Adrenal gland (tissue), 12 donors: ENCODE results near the gene SLC26A1. TPM values are rescaled to one million over a fixed set of nuclear protein-coding genes. Genes with fewer than 3 reads are reported as not detected.
"Not testable (repeated sequence)": the region's sequence is repeated elsewhere in the genome, so short reads cannot be mapped to it uniquely, and the experiment has no call there.

Source experiments
- DNase-seq, 7 donors: peaks; one replicate each; pipeline ENCODE4 v3.0.0-alpha.2; 2019 to 2020
- H3K27ac ChIP-seq, 5 donors: fragments of 200-600 bp; sonication (generic) in 4 of 5; 1 replicate in 3 of 5; 2 replicates in 2 of 5; pipeline versions ENCODE4 v1.5.1 to v1.8.0; 2016 to 2020; ENCODE audit warnings: mild to moderate bottlenecking in 1 of 5
- H3K27me3 ChIP-seq: fragments of 200-600 bp; 2 replicates; pipeline ENCODE4 v1.8.0; 2021
- H3K36me3 ChIP-seq, 2 donors: fragments of 200-600 bp; replicated peaks in 1 of 2; 1 replicate in 1 of 2; 2 replicates in 1 of 2; pipeline versions ENCODE4 v1.5.1 to v1.8.0; 2018 to 2022
- H3K4me1 ChIP-seq, 2 donors: fragments of 200-600 bp; replicated peaks in 1 of 2; 1 replicate in 1 of 2; 2 replicates in 1 of 2; pipeline versions ENCODE4 v1.5.1 to v1.8.0; 2018 to 2021
- H3K4me3 ChIP-seq, 4 donors: fragments of 200-600 bp; sonication (generic) in 3 of 4; one replicate each; pipeline ENCODE4 v1.5.1; 2016 to 2018
- H3K9me3 ChIP-seq, 3 donors: fragments of 200-600 bp; sonication (generic) in 1 of 3; replicated peaks in 1 of 3; 1 replicate in 2 of 3; 2 replicates in 1 of 3; pipeline versions ENCODE4 v1.5.1 to v1.8.0; 2016 to 2021
- CTCF ChIP-seq, 6 experiments: fragments of 450-650 bp in 4 of 6; fragments of 200-600 bp in 2 of 6; sonication (generic) in 1 of 6; IDR thresholded peaks; 1 replicate in 5 of 6; 2 replicates in 1 of 6; pipeline versions ENCODE4 v1.5.1 to v1.8.0; 2016 to 2021; ENCODE audit warnings: antibody characterized with exemption in 6 of 6, mild to moderate bottlenecking in 2 of 6, moderate library complexity in 1 of 6
- POLR2A ChIP-seq, 2 donors: fragments of 450-650 bp; IDR thresholded peaks; one replicate each; pipeline ENCODE4 v1.6.1; 2017; ENCODE audit warnings: antibody characterized with exemption in 2 of 2, mild to moderate bottlenecking in 2 of 2, moderate library complexity in 1 of 2
- WGBS, 4 donors: extraction: QIAGEN DNeasy Blood & Tissue Kit in 2 of 4; methylation state at CpG; one replicate each; pipeline versions ENCODE4 v1.1.5 to v1.1.7; 2013 to 2017; 5-methylcytosine and 5-hydroxymethylcytosine counted together
- intact Hi-C, 2 donors: fragments of 100-400 bp; cut with DNase I; formaldehyde crosslinking; loops; one replicate each; pipeline versions ENCODE4 v1.14.1 to v1.15.0; 2022 to 2023
- polyA plus RNA-seq, 3 donors: library from polyadenylated mRNA; stranded (reverse); fragments of 200-250 nt in 2 of 3; fragments of 350-450 nt in 1 of 3; fragmentation: Illumina TruSeq in 1 of 3; extraction: RNeasy Lipid Tissue Mini Kit (QIAGEN cat#74804) in 1 of 3; gene quantifications; one replicate each; pipeline ENCODE4 v1.2.3, GENCODE V29; 2013 to 2014
- total RNA-seq, 9 donors: library from RNA; depleted of rRNA in 4 of 9; stranded (reverse); fragments of >200 nt in 4 of 9; fragments of 120-200 nt in 1 of 9; fragmentation: NEBNext Ultra II Directional in 1 of 9; extraction: Animal tissue kit (Norgen Biotek cat#: 25700) in 1 of 9; gene quantifications; one replicate each; pipeline versions ENCODE4 v1.1.0 to v1.2.4, GENCODE V29; 2013 to 2023
- donor health status: healthy with polysubstance abuse.
- donor health status: Bipolar disorder and iron deficiency.
- donor health status: DM: yes; HTN: yes; CAD: no.
- donor health status: DM: no; HTN: no; CAD: no.
- donor health status: DM: no; HTN: no; CAD: no.
- donor health status: DM: yes; HTN: yes; CAD: no.

SLC26A1 gene
- total and polyA plus RNA-seq, 12 donors: 0.85 to 55.0 (median 3.9) TPM

GRCh38 chr4:978957-979701, 14.1 kb downstream of the SLC26A1 start:
- no peak for TF ChIP-seq CTCF (IDR thresholded peaks at IDR 0.05)
- no peak for TF ChIP-seq POLR2A (IDR thresholded peaks at IDR 0.05)
- DNase-seq: no peak
- no peaks in the 10 kb centered on the region for H3K4me1 ChIP-seq
- no peaks in the 10 kb centered on the region for H3K27me3 ChIP-seq
- H3K36me3 ChIP-seq: no peaks in the 10 kb centered on the region
- intact Hi-C loops: no loop called here
- no peak overlapping the region for H3K4me3 ChIP-seq
- no peaks in the 10 kb centered on the region for H3K9me3 ChIP-seq
- peak overlapping the region in 1 of 5 donors; percentile 45 for H3K27ac ChIP-seq
- WGBS, 4 donors: 58 to 65% (median 60%) methylated on average over 19 to 20 of the region's 20 CpGs

- intact Hi-C loops, H3K9me3 ChIP-seq, H3K36me3 ChIP-seq, H3K27ac ChIP-seq, H3K27me3 ChIP-seq, H3K4me3 ChIP-seq, DNase-seq: not testable (repeated sequence)
- H3K4me1 ChIP-seq: peaks cover 13 to 22% of the 10 kb centered on the region in 2 donors
- 94 to 99% (median 96%) methylated on average over 5 to 23 of the region's 25 CpGs; no CpG with 5 or more reads in 1 of the 4 donors for WGBS, 4 donors
Observed at GRCh38 chr4:976016-976415, 17.2 kb downstream of the SLC26A1 start.

- Histone ChIP-seq H3K4me1 (peaks cover 13 to 22% of the 10 kb centered on the region in 2 donors), H3K27me3 (no peaks in the 10 kb centered on the region), H3K36me3 (no peaks in the 10 kb centered on the region), H3K9me3 (no peaks in the 10 kb centered on the region), H3K27ac (no peak overlapping the region), H3K4me3 (no peak overlapping the region)
- 94 to 97% (median 97%) methylated on average over 2 to 9 of the region's 9 CpGs for WGBS, 4 donors
- intact Hi-C loops: no loop called here
- TF ChIP-seq CTCF (IDR thresholded peaks at IDR 0.05): no peak
- no peak for TF ChIP-seq POLR2A (IDR thresholded peaks at IDR 0.05)
- no peak for DNase-seq
Observed at GRCh38 chr4:974668-975067, 18.5 kb downstream of the SLC26A1 start.

GRCh38 chr4:973431-974397, 19.5 kb downstream of the SLC26A1 start, which contains the start of gene DGKQ:
Gene DGKQ, minus strand, starts transcription at chr4:973569. Its CDS starts 87 bp downstream, at chr4:973482.
- DNase-seq: peak; percentile 85 to 92 (median 91)
- Histone ChIP-seq H3K4me3 (peak within 1 kb of the TSS; percentile 48 to 91 (median 66)), H3K27me3 (no peaks in the 10 kb centered on the region), H3K4me1 (peaks cover 13 to 22% of the 10 kb centered on the region in 2 donors), H3K9me3 (no peaks in the 10 kb centered on the region), H3K36me3 (no peaks in the 10 kb centered on the region), H3K27ac (peak within 1 kb of the TSS in 1 of 5 donors; percentile 55)
- 23 to 52% (median 29%) methylated on average over 16 to 123 of the region's 123 CpGs for WGBS, 4 donors
- no peak for TF ChIP-seq CTCF (IDR thresholded peaks at IDR 0.05)
- TF ChIP-seq POLR2A (IDR thresholded peaks at IDR 0.05): peak in 1 of 2 donors; percentile 23
- intact Hi-C loops: no loop called here
